Subcutaneous adipose tissue (tissue), 4 donors: Measurements from ENCODE around the gene SH3PXD2A. TPM values are rescaled to one million over a fixed set of nuclear protein-coding genes. Genes with fewer than 3 reads are reported as not detected.

Experiments used
- CTCF ChIP-seq: fragments of 450-650 bp; IDR thresholded peaks from one replicate; pipeline ENCODE4 v1.5.1; 2016; ENCODE audit warnings: low read depth, mild to moderate bottlenecking, control low read depth, antibody characterized with exemption, moderate library complexity
- total RNA-seq, 4 donors: library from RNA; depleted of rRNA; stranded (reverse); fragments of >200 nt; gene quantifications; one replicate each; pipeline ENCODE4 v1.1.0, GENCODE V29; 2016

The SH3PXD2A gene
- total RNA-seq, 4 donors from 2014 or later: 13.0 to 23.6 (median 18.7) TPM

DNA sequence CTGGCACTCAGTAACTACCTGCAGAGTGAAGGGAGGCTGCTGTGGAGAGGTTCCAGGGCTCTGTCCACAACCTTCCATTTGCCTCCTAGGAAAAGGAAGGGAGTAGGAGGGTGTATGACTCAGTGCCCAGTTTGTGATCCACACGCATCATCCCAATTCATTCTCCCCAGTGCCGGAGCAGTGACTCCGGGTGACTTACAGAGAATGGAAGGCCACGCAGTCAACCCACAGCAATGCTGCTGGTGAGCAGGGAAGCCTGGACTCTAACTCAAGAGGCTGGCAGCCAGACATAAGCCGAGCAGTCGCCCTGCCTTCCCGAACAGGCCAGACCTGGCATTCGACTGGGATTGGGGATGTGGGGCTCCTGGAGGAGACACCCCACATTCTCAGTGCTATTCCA is 139.9 kb downstream of the SH3PXD2A start:
- TF ChIP-seq CTCF: no peak

- TF ChIP-seq CTCF: no peak
These were observed 141.0 kb downstream of the SH3PXD2A start for GRCh38 chr10:103714232-103714891.

- no peak for TF ChIP-seq CTCF
These were observed 141.7 kb downstream of the SH3PXD2A start for GRCh38 chr10:103713676-103714075.

GRCh38 chr10:103712898-103713498 is 142.4 kb downstream of the SH3PXD2A start:
- TF ChIP-seq CTCF: no peak

DNA sequence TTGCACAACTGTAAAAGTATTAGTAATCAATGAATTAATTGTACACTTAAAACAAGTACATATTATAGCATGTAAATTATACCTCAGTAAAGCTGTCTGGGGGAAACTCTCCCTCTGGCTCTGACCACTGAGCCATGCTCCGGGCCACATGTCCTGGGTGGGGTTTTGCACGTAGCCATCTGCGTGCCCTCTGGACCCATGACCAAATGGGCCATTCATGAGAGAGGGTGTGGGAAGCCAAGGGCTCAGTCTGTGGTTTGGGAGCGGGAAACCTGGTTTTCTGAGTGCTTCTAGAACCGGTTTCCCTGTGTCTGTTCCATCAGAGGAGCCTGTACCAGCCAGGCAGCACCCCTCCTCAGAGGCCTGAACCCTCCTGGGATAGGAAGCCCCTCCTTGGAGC is 143.2 kb downstream of the SH3PXD2A start:
- no peak for TF ChIP-seq CTCF

DNA sequence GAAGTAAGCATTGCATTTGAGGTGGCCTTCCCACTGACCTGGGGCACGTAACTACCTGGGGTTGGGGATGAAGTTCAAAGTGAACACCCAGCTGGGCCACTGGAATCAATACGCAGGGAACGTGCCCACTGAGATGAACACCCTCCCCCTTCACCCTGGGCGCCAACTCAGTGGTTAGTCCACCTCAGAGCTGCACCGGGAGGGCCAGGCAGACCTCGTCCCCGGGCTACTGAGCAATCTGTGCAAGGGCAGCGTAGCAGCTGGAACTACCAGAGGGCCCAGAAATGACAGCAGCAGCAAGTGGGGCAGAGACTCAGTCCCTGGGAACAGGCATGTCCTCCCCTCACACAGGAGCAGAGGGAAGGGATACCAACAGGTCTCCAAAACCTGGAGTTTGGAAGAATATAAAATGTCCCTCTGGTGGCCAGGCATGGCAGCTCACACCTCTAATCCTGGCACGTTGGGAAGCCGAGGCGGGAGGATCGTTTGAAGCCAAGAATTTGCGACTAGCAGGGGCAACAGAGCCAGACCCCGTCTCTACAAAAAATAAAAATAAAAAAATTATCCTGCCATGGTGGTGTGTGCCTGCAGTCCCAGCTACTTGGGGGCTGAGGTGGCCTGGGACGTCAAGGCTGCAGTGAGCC is 143.9 kb downstream of the SH3PXD2A start:
- no peak for TF ChIP-seq CTCF

DNA sequence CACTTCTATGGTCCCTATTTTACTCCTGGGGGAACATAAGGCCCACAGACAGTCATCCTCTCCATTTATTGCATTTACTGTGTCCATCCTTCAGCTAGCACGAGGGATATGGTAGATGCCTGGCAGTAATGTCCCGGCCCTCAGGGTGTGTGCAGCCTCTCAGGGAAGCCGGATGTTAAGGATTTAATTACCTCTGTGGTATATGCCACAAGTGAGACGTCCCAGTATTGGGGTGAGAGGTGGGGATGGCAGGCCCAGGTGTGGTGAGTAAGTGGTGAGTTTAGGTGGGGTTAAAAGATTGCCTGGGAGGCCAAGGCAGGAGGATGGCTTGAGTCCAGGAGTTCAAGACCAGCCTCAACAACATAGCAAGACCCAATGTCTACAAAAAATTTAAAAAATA is 144.9 kb downstream of the SH3PXD2A start:
- TF ChIP-seq CTCF: no peak
